Measurements from ENCODE around the gene NXN.

GRCh38 chr17:1018547-1018946 lies 39.0 kb upstream of the NXN start:
- TF ChIP-seq EZH2 (IDR thresholded peaks at IDR 0.05; ENCODE audit: insufficient read depth, poor library complexity, severe bottlenecking) (no peak), EZH2phosphoT487 (IDR thresholded peaks at IDR 0.05; ENCODE audit: insufficient read depth, low read depth) (no peak)

Measured in GM23248 (cell line).